ENCODE results near the gene SLF2.

DNA sequence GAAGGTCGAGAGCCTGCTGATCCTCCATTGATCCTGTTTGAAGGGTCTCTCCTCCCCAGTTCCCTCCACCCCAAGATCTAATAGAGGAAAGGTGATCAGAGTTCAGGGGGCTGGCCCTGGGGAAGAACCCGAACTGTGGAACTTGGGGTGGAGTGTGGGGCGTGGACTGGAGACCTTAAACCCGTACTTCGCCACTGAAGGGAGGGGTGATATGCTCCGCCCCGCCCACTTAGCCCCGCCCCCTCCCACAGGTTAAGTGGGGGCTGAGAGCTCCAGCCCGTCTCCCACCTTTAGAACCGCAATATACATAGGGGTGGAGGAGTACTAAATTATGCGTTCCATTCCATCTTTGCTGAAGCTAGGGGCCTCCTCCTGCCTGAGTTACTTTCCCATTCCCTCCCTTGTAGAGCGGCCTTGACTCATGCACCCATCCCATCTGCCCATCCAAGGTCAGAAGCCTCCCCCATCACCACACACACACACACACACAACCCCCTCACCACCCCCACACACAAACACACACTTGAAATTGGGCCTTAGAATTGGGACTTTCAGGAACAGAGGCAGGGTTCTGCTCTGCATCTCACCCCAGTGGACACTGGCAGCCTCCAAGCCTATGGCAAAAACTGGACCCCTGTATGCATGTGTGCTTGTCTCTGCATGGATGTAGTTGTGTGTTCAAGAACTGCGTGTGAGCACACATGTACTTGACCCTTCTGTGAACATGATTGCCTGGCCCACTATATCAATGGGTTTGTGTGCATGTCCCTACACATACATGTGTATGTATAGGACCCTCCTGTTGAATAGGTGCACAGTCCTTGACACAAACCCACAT is 57.5 kb downstream of the SLF2 start:
- TF ChIP-seq, protein P1, sequence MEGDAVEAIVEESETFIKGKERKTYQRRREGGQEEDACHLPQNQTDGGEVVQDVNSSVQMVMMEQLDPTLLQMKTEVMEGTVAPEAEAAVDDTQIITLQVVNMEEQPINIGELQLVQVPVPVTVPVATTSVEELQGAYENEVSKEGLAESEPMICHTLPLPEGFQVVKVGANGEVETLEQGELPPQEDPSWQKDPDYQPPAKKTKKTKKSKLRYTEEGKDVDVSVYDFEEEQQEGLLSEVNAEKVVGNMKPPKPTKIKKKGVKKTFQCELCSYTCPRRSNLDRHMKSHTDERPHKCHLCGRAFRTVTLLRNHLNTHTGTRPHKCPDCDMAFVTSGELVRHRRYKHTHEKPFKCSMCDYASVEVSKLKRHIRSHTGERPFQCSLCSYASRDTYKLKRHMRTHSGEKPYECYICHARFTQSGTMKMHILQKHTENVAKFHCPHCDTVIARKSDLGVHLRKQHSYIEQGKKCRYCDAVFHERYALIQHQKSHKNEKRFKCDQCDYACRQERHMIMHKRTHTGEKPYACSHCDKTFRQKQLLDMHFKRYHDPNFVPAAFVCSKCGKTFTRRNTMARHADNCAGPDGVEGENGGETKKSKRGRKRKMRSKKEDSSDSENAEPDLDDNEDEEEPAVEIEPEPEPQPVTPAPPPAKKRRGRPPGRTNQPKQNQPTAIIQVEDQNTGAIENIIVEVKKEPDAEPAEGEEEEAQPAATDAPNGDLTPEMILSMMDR (IDR thresholded peaks at IDR 0.05): no peak
- no peak for TF ChIP-seq POLR2A (IDR thresholded peaks at IDR 0.05)

Data from lower leg skin (tissue), 3 donors.